Measurements from ENCODE around the gene LAMA1.

LAMA1 gene

GRCh38 chr18:7038330-7038851, 79.2 kb downstream of the LAMA1 start:
- no peak for DNase-seq

GRCh38 chr18:7037470-7037869, 80.1 kb downstream of the LAMA1 start:
- no peak for DNase-seq

GRCh38 chr18:7035807-7036206, 81.8 kb downstream of the LAMA1 start:
- no peak for DNase-seq

DNA sequence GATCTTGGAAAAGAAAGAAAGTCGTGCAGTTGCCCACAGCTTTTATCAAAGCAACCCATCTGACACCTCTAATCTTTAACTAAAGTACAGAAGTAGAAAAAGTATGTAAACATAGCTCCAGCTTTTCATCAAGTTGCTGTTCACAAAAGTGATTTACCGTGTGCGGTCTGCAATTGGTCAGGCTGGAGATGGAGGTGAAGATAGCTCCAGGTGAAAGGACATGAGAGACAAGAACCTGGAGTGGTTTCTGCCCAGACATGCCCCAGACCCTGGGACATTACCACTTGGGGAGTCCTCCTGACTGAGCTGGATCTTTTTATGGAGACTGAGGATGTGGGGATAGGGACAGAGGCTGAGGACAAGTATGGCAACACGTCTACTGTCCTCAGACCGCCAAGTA, 82.7 kb downstream of the LAMA1 start:
- DNase-seq = no peak

- DNase-seq = no peak
These were observed 85.1 kb downstream of the LAMA1 start for GRCh38 chr18:7032537-7032936.

DNA sequence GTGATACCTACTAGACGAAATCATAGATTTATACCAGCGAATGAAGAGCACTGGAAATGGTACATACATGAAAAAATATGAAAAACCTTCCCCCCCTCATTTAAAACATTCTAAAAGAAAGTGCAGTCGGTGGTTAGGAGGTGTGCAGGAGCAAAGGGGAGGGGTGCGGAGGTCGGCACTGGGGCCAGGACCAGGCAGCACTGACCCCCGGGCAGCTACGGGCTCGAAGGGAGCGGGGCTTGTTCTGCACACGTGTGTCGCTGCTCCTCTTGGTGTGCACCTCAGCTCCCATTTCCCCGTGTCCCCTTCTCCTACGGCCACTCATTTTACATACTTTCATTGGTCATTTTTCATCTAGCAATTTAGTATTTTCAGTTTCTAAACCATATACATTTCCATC, 89.0 kb downstream of the LAMA1 start:
- DNase-seq = no peak

DNA sequence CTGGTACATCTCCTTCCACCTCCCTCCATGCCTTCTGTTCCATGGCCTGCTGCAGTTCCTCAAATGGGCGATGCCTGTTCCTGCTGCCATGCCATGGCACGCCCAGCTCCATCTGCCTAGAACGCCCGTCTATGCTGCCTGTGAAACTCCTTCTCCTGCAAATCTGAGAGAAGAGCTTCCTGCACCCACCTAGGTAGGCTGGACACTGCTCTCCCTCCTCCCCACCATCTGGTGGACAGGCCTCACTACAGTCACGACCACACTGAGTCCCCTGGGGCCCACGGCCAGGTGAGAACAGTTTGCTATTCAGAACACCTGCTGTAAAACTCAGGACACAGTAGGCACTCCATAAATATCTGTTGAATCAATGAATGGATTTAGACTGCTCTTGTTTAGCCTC, 92.4 kb downstream of the LAMA1 start:
- no peak for DNase-seq

DNA sequence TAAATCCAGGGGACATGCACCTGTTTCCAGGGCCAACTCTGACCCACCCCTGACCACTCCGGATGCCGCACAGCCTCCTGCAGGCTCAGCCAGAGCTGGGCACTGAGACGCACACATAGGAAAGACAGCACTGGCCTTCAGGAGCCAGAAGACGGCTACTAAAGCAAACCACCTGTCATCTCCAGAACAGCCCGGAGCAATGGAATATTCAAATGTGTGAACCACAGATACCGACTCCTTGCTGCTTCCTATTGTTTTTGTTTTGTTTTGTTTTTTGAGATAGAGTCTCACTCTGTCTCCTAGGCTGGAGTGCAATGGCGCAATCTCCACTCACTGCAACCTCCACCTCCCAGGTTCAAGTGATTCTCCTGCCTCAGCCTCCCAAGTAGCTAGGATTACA, 94.0 kb downstream of the LAMA1 start:
- DNase-seq = no peak

DNA sequence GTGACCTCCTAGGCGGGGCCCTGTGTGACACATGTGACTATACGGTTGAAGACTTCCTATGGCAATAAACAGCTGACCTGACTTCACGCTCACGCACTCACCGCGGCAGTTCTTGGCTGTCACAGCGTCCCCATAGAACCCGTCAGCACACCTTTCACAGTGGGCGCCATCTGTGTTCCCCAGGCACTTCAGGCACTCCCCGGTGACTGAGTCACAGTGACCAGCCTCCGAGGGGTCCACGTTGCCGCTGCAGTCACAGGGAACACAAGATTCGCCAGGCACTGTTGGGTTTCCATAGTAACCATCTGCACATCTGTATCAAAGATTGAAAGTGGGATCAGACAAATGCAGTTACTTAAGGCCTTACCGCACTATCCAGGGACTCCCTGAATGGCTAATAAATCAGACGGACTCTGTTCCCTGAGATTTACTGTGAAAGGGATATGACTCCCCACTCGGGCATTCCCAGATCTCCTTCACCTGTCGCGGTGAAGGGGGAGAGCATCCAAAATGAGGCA, 94.5 kb downstream of the LAMA1 start:
- no peak for DNase-seq

DNA sequence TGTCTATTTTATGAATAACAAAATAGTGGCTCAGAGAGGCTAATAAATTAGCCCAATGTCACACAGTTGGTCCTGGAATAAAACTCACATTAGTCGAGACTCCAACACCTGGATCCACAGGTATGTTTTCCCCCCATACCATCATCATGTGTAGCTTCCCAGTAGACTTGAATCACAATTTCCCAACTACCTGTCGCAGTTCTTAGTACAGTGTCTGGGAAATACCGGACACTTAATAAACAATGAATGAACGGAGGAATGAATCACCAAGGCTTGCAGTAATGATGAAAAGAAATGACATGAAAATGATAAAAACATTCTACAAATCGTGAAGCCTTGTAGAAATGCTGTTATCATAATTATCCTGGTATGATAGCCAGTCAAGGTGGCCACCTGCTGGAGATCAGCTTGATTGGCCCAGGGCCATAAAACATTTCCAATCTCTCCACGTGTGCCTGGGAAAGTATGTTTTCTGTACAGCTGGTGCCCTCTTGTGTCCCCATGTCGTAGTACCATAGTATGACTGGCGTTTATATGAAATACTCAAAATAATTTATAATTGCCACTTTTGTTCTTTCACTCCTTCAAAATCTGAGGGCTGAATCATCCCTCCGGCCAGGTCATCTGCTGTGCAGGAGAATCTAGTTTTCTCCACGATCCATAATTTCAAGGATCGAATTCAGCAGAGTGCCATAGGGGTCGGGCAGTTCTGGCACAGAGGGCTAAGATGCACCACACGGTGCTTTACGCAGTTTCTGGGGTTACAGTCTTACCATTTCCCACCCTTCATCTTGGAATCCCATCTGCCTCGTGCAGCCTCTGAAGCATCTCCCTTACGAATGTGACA, 95.4 kb downstream of the LAMA1 start:
- DNase-seq = peak; percentile 2

DNA sequence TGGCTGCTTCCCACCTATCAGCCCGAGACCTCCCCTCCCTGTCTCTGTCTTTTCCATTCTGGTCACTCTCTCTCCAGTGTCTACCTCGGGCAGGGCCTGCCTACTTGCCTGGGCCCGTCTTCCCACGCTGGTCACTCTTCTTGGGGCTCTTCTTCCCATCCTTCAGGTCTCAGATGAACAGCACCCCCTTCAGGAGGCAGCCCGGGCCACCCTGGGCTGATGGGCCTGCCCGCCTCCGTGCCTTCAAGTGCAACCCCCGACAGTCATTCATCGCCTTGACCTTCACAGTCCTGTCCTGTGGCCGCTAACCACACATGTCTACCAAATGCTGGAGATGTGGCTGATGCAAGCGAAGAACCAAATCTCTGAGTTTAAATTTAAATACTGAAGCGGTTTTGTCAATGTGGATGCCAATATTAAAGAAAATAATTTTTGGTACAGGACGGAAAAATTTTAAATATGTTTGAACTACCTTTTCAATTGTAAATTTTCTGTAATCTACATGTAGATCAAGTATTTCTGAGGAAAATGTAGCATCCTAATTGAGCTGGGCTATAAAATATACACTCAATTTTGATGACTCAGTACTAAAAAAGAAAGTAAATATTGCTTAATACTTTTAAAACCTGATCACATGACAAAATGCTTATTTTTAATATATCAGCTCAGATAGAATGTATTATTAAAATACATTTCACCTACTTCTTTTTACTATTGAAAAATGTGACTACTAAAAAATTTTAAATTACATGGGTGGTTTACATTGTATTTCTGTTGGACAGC, 96.4 kb downstream of the LAMA1 start:
- no peak for DNase-seq

DNA sequence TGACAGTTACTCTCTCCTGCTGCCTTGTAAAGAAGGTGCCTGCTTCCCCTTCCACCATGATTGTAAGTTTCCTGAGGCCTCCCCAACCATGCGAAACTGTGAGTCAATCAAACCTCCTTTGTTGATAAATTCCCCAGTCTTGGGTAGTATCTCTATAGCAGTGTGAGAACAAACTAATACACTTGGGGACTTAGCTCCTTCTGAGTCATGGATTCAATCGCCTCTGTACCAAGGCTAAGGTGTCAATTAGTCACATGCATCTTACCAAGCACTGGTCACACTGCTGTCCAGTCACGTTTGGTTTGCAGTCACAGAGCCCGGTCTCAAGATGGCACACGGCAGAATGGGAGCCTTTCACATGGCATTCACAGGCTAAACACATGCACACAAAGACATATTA, 100.6 kb downstream of the LAMA1 start:
- no peak for DNase-seq

GRCh38 chr18:7011142-7011541, 106.5 kb downstream of the LAMA1 start:
- no peak for DNase-seq

DNA sequence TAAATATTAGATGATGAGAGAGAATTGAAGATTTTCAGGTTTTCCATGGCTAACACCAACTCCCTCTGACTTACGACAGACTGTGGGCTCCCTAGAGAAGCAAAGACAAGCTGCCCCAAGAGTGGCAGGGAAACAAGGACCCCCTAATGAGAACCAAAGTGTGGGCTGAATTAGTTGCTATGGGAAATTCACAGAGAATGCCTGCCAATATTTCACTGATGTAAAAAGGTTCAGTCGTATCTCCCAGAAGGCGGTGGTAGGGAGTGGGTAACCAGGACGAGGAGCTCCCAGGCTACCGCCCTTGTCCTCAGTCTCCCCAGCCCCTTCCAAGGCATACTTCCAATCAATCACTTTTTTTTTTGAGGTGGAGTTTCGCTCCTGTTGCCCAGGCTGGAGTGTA, 113.6 kb downstream of the LAMA1 start:
- DNase-seq = no peak

DNA sequence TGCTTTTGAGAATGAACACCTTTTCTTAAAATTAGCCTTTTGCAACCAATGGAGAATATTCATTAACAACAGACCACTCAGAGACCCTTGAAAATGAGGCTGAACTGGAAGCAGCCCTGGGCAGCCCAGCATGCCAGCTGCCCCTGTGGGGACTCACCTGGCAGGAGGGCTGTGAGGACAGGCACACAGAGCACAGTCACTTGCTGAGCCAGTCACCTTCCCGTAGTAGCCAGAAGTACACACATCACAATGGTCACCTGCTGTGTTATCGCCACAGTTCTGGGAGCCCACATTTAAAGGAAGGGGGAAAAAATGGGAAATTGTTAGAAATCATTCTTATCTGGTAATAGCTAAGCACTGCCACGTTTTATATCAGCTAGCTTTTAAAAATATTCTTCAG, 115.5 kb downstream of the LAMA1 start:
- DNase-seq = no peak

DNA sequence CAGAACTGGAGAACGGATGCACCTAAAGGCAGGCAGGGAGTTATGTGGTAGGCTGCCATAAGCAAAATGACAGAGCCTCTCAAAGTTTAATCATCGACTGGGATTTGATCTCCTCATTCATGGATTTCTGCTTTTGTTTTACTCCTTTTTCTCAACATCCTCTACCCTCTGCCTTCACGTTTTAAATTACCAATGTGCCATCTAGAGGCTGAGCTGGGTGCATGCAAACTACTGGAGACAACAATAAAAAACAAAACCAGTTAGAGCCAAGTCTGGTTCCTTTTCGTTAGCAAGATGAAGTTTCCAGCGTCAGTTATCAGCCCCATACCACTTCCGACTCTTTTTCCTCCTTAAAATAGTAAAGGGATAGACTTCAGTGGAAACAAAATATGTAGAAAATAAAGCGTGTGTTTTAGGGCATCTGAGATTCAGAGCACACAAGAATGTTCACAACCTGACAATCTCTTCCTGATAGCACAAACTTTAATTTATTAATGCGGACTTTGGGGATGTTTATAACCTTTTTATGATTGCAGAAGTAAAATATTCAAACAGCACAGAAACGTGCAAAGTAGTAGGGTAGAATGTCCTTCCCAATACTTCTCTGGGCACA, 117.0 kb downstream of the LAMA1 start:
- no peak for DNase-seq

DNA sequence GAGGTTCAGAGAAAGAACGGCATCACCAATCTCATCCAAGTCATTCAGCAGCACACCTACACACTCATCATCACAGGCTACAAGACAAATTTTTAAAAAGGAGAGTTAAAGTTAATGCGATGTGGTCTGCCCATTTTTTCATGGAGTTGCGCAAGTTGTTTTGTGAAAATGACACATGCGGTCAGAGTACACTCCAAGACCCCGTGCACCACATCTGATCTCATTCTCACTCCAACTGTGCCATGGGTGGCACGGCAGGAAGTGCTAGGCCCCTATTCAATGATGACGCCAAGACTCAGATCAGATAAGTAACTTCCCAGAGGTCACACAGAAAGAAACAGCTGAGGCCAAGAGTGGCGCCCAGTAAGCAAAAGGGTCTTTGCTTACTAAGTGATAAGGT, 119.8 kb downstream of the LAMA1 start:
- DNase-seq = no peak

- no peak for DNase-seq
These were observed 122.7 kb downstream of the LAMA1 start for GRCh38 chr18:6994771-6995430.

- no peak for DNase-seq
These were observed 123.4 kb downstream of the LAMA1 start for GRCh38 chr18:6994056-6994770.

- no peak for DNase-seq
These were observed 124.8 kb downstream of the LAMA1 start for GRCh38 chr18:6992761-6993160.

DNA sequence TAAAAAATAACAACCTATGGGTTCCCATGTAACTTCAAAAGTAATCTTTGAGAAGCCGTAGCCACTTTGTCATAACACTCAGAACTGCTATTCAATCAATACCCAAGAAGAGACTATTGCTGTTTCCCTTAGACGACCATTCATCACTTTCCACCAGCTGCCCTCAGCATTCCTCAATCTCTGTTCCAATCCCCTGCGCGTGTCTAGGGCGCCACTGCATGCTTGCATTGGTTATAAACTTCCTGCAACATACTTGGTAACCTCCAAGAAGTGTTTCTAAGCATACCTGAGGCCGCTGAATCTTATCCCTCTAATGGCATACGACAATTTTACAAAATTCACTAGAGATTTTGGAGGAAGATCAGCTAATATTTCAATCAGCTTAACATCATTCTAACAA, 134.2 kb downstream of the LAMA1 start:
- DNase-seq = no peak

- no peak for DNase-seq
These were observed 135.2 kb downstream of the LAMA1 start for GRCh38 chr18:6982398-6982797.
